ENCODE measurements around the gene SLC13A2.
A peak's percentile ranks its signal among the peaks of the same experiment; 100 is the strongest.
"Not testable (repeated sequence)": the region's sequence is repeated elsewhere in the genome, so short reads cannot be mapped to it uniquely, and the experiment has no call there.

Gene SLC13A2

DNA sequence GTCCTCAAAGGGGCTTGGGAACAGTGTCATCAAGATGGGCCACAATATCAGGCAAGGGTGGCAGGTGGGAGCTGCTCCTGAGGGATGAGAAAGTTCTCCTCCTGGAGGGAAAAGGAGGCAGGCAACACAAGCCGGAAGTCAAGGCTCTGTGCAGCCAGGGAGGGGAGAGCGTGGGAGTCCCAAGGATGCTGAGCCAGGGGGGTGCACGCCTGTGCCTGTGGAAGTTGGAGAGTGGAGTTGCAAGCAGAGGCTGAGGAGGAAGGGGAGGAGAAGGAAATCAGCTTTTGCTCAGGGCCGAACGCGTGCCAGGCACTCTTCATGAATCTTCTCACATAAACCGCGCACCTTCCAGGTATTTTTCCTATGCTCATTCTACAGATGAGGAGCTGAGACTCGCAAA is 7.4 kb upstream of the SLC13A2 start:
- H3K4me3 ChIP-seq (ENCODE audit: low read length, poor library complexity, severe bottlenecking) = no peak overlapping the region
- no peaks in the 10 kb centered on the region for H3K79me2 ChIP-seq (ENCODE audit: insufficient read depth, low read length)
- no peak for TF ChIP-seq EZH2phosphoT487 (IDR thresholded peaks at IDR 0.05; ENCODE audit: borderline replicate concordance)
- TF ChIP-seq, protein P1, sequence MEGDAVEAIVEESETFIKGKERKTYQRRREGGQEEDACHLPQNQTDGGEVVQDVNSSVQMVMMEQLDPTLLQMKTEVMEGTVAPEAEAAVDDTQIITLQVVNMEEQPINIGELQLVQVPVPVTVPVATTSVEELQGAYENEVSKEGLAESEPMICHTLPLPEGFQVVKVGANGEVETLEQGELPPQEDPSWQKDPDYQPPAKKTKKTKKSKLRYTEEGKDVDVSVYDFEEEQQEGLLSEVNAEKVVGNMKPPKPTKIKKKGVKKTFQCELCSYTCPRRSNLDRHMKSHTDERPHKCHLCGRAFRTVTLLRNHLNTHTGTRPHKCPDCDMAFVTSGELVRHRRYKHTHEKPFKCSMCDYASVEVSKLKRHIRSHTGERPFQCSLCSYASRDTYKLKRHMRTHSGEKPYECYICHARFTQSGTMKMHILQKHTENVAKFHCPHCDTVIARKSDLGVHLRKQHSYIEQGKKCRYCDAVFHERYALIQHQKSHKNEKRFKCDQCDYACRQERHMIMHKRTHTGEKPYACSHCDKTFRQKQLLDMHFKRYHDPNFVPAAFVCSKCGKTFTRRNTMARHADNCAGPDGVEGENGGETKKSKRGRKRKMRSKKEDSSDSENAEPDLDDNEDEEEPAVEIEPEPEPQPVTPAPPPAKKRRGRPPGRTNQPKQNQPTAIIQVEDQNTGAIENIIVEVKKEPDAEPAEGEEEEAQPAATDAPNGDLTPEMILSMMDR (conservative IDR thresholded peaks at IDR 0.05; ENCODE audit: low read length) = no peak
- no peak overlapping the region for H3K4me2 ChIP-seq (ENCODE audit: low read depth, low read length, poor library complexity, severe bottlenecking)
- H3K9me3 ChIP-seq (ENCODE audit: insufficient read depth, low read depth, low read length) = no peaks in the 10 kb centered on the region
- no peaks in the 10 kb centered on the region for H3K9me2 ChIP-seq (replicated peaks; ENCODE audit: low read depth, low read length)
- H3K27me3 ChIP-seq (ENCODE audit: insufficient read depth, low read length, poor library complexity, severe bottlenecking) = no peaks in the 10 kb centered on the region
- no peaks in the 10 kb centered on the region for H4K20me1 ChIP-seq (ENCODE audit: insufficient read depth, low read length, poor library complexity, severe bottlenecking)
- peaks cover 44% of the 10 kb centered on the region for H3K4me1 ChIP-seq (ENCODE audit: insufficient read depth, low read length, poor library complexity, severe bottlenecking)
- H3K36me3 ChIP-seq (ENCODE audit: insufficient read depth, low read length) = no peaks in the 10 kb centered on the region
- no peak overlapping the region for H3K9ac ChIP-seq (ENCODE audit: low read depth, low read length, poor library complexity, severe bottlenecking)
- H2AFZ ChIP-seq (ENCODE audit: low read length) = no peak overlapping the region
- H3F3A ChIP-seq (ENCODE audit: low read depth) = 0 out of 2 replicates have a peak, but pooled peaks cover 2% of the 10 kb centered on the region

DNA sequence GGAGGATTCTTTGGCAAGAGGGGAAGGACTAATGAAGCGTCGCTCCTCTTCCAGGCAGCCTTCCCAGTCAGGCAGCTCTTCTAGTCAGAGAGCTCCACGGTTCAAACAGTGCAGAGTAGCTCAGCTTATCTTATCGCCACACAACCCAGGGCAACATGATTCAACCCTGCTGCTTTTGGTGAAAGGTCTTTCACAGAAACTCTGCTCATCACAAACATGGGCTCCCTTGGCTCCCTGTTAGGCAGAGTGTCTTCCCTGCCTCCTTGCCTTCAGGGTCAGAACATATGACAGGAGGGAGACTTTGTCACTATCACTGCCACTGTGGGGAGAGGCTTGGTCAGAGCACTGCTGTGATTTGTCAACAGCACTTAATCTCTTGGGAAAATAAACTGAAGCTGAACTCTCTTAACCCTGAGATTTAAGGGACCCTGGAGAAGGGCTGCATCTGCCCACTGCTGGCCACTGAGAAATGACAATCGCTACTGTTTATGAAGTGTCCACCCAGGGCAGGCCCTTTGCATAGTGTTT is 6.9 kb upstream of the SLC13A2 start:
- Histone ChIP-seq H3K4me2 (ENCODE audit: low read depth, low read length, poor library complexity, severe bottlenecking) (peak overlapping the region; percentile 61), H3K4me1 (ENCODE audit: insufficient read depth, low read length, poor library complexity, severe bottlenecking) (peaks cover 45% of the 10 kb centered on the region), H3K36me3 (ENCODE audit: insufficient read depth, low read length) (no peaks in the 10 kb centered on the region), H3K9me2 (replicated peaks; ENCODE audit: low read depth, low read length) (no peaks in the 10 kb centered on the region), H3K27me3 (ENCODE audit: insufficient read depth, low read length, poor library complexity, severe bottlenecking) (no peaks in the 10 kb centered on the region), H3K9ac (ENCODE audit: low read depth, low read length, poor library complexity, severe bottlenecking) (no peak overlapping the region), H4K20me1 (ENCODE audit: insufficient read depth, low read length, poor library complexity, severe bottlenecking) (no peaks in the 10 kb centered on the region), H3K4me3 (ENCODE audit: low read length, poor library complexity, severe bottlenecking) (peak overlapping the region; percentile 37), H3F3A (ENCODE audit: low read depth) (0 out of 2 replicates have a peak, but pooled peaks cover 2% of the 10 kb centered on the region), H3K79me2 (ENCODE audit: insufficient read depth, low read length) (no peaks in the 10 kb centered on the region), H2AFZ (ENCODE audit: low read length) (no peak overlapping the region), H3K9me3 (ENCODE audit: insufficient read depth, low read depth, low read length) (no peaks in the 10 kb centered on the region)
- no peak for TF ChIP-seq EZH2phosphoT487 (IDR thresholded peaks at IDR 0.05; ENCODE audit: borderline replicate concordance)
- TF ChIP-seq, protein P1 (conservative IDR thresholded peaks at IDR 0.05; ENCODE audit: low read length) = no peak

DNA sequence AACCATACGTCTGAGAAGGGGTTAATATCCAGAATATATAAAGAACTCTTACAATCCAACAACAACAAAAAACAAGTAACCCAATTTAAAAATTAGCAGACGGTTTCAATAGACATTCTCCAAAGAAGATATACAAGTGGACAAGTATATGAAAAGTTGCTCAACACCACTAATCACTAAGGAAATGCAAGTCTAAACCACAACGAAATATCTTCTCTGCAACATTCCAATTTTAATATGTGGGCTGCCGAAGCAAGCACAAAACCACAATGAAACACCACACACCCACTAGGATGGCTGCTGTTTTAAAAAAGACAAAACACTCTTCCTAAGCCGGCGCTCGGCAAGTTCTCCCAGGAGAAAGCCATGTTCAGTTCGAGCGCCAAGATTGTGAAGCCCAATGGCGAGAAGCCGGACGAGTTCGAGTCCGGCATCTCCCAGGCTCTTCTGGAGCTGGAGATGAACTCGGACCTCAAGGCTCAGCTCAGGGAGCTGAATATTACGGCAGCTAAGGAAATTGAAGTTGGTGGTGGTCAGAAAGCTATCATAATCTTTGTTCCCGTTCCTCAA is 5.9 kb upstream of the SLC13A2 start:
- H3K9me3 ChIP-seq (ENCODE audit: insufficient read depth, low read depth, low read length) = no peaks in the 10 kb centered on the region
- no peaks in the 10 kb centered on the region for H3K27me3 ChIP-seq (ENCODE audit: insufficient read depth, low read length, poor library complexity, severe bottlenecking)
- H3K4me1 ChIP-seq (ENCODE audit: insufficient read depth, low read length, poor library complexity, severe bottlenecking) = peaks cover 45% of the 10 kb centered on the region
- peak overlapping the region; percentile 61 for H3K4me2 ChIP-seq (ENCODE audit: low read depth, low read length, poor library complexity, severe bottlenecking)
- H3K36me3 ChIP-seq (ENCODE audit: insufficient read depth, low read length) = no peaks in the 10 kb centered on the region
- TF ChIP-seq, protein P1 (conservative IDR thresholded peaks at IDR 0.05; ENCODE audit: low read length) = no peak
- TF ChIP-seq EZH2phosphoT487 (IDR thresholded peaks at IDR 0.05; ENCODE audit: borderline replicate concordance) = no peak
- H2AFZ ChIP-seq (ENCODE audit: low read length) = no peak overlapping the region
- H3K79me2 ChIP-seq (ENCODE audit: insufficient read depth, low read length) = no peaks in the 10 kb centered on the region
- H3K4me3 ChIP-seq (ENCODE audit: low read length, poor library complexity, severe bottlenecking) = peak overlapping the region; percentile 37
- H3K9ac ChIP-seq (ENCODE audit: low read depth, low read length, poor library complexity, severe bottlenecking) = no peak overlapping the region
- no peaks in the 10 kb centered on the region for H3K9me2 ChIP-seq (replicated peaks; ENCODE audit: low read depth, low read length)
- no peaks in the 10 kb centered on the region for H4K20me1 ChIP-seq (ENCODE audit: insufficient read depth, low read length, poor library complexity, severe bottlenecking)
- 0 out of 2 replicates have a peak, but pooled peaks cover 2% of the 10 kb centered on the region for H3F3A ChIP-seq (ENCODE audit: low read depth)

DNA sequence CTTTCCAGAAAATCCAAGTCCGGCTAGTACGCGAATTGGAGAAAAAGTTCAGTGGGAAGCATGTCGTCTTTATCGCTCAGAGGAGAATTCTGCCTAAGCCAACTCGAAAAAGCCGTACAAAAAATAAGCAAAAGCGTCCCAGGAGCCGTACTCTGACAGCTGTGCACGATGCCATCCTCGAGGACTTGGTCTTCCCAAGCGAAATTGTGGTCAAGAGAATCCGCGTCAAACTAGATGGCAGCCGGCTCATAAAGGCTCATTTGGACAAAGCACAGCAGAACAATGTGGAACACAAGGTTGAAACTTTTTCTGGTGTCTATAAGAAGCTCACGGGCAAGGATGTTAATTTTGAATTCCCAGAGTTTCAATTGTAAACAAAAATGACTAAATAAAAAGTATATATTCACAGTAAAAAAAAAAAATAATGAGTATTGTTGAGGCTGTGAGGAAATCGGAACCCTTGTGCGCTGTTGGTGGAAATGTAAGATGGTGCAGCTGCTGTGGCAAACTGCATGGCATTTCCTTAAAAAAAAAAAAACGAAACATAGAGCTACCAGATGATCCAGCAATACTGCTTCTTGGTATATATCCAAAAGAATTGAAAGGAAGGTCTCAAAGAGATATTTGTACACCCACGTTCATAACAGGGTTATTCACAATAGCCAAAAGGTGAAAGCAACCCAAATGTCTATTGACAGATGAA is 5.3 kb upstream of the SLC13A2 start:
- peak overlapping the region; percentile 61 for H3K4me2 ChIP-seq (ENCODE audit: low read depth, low read length, poor library complexity, severe bottlenecking)
- peak overlapping the region; percentile 5; the same call in 1 of the 2 replicates for H2AFZ ChIP-seq (ENCODE audit: low read length)
- H4K20me1 ChIP-seq (ENCODE audit: insufficient read depth, low read length, poor library complexity, severe bottlenecking); H3K36me3 ChIP-seq (ENCODE audit: insufficient read depth, low read length); H3K79me2 ChIP-seq (ENCODE audit: insufficient read depth, low read length); H3K9me2 ChIP-seq (replicated peaks; ENCODE audit: low read depth, low read length); H3K9ac ChIP-seq (ENCODE audit: low read depth, low read length, poor library complexity, severe bottlenecking); H3K27me3 ChIP-seq (ENCODE audit: insufficient read depth, low read length, poor library complexity, severe bottlenecking); H3K9me3 ChIP-seq (ENCODE audit: insufficient read depth, low read depth, low read length); H3F3A ChIP-seq (ENCODE audit: low read depth): not testable (repeated sequence)
- peak overlapping the region; percentile 35 for H3K4me3 ChIP-seq (ENCODE audit: low read length, poor library complexity, severe bottlenecking)
- peaks cover 45% of the 10 kb centered on the region for H3K4me1 ChIP-seq (ENCODE audit: insufficient read depth, low read length, poor library complexity, severe bottlenecking)

Data from Loucy (cell line).